DMS114 treated with DMSO at 0.1 percent for 48 hours (cell line): ENCODE results near the gene MED13L.
"Not testable (repeated sequence)": the region's sequence is repeated elsewhere in the genome, so short reads cannot be mapped to it uniquely, and the experiment has no call there.

Source experiments
- DNase-seq: peaks from one replicate; lab custom pipeline; 2025; ENCODE audit not compliant: unreplicated experiment; lab: John Stamatoyannopoulos, UW

The MED13L gene

DNA sequence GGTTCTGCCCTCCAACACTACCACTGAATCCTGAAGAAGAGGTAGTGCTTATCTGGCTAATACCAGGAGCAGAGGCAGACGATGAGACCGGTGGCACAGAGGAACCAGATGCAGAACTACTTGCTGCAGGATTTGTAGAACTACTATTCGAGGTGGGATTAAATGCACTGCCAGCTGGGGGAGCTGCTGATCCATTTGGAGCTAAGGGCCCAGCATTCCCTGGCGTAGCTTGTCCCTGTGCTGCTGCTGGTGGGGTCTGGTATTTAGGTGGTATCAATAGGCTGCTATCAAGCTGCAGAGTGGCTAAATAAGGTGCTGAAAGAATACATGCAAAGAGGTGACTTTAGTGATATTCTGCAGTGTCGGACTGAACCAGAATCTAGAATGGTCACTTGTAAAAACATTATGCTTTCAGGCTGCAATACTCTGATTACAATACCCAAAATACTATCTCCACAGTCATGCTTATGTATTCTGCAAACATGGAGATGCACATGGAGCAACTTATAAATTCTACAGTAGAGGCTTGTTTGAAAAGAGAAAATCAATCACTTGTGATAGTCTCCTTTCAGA, 294.2 kb downstream of the MED13L start:
- no peak for DNase-seq

DNA sequence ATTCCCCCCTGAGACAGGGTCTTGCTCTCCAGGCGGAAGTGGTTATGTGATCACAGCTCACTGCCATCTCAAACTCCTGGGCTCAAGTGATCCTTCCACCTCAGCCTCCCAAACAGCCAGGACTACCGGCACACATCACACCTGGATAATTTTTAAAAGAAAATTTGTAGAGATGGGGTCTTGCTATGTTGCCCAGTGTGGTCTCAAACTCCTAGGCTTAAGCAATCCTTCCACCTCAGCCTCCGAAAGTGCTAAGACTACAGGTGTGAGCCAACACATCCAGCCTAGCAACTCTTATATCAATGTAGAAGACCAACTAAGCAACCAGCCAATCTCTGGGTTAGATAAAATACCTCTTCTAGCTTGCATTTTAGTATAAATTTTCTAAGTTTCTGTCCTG, 297.2 kb downstream of the MED13L start:
- DNase-seq, result no peak

DNA sequence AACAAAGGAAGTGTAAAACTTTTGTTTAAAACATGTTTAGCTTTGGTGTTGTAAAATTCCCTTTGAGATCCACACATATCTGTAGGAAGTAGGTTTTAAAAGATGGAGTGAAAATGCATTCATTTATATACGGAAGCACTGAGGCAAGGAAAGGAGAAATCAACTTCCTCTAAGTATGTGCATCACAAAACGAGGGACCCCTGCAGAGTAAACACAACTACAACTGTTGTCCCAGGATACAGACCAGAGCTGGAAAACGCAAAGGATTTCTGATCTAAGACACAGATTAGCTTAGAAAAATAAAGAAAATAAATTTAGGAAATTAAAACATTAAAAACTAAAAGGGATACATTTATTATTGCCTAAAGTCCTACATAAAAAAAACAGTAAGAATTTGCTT, 297.6 kb downstream of the MED13L start:
- no peak for DNase-seq

DNA sequence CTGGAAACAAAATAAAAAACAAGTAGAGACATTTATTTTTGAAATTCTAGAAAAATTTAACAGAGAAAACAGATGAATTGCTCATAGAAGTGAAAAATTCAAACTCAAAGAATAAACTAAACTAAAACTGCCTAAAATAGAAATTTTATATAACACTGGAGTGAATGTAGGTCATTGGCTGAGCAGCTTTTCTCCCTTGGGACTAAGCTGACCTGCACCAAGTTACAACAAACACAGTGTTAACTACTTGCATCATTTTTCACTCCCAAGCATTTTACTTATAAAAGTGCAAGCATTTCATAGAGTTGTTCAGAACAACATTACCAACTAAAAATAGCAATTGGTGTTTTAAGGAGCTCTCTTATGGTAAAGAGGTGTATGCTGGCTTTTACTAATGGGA, 298.1 kb downstream of the MED13L start:
- DNase-seq, result no peak

DNA sequence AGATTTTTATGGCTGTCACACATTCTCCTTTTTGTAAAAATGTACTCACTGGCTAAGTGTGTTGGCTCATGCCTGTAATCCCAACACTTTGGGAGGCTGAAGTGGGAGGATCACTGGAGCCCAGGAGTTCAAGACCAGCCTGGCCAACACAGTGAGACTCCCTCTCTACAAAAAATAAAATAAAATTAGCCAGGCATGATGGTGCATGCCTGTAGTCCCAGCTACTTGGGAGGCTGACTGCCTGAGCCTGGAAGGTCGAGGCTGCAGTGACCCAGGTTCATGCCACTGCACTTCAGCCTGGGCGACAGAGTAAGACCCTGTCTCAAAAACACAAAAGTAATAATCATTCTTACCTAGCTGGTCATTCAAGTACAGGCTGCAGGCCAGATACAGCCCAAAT, 300.7 kb downstream of the MED13L start:
- not testable (repeated sequence) for DNase-seq

DNA sequence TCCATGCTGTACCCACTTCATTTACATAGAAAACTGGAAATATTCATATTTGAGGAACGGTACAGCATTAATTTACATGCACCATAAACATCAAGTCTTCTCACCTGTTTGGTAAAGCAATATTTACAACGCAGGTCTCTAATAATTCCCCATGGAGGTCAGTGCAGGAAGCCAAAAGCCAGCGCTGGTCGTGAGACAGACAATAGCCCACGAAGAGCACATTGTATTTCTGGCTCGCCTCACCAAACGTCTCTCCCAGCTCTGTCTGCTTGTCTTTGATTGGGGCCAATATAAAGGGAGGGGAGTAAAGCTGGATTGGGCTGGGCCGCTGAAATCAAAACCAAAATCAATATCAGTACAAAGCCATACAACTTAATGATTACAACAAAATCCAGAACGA, 302.1 kb downstream of the MED13L start:
- DNase-seq, result no peak

- DNase-seq, result no peak
Measured at GRCh38 chr12:115973968-115974724, 303.3 kb downstream of the MED13L start.

GRCh38 chr12:115973066-115973465, 304.4 kb downstream of the MED13L start:
- no peak for DNase-seq

DNA sequence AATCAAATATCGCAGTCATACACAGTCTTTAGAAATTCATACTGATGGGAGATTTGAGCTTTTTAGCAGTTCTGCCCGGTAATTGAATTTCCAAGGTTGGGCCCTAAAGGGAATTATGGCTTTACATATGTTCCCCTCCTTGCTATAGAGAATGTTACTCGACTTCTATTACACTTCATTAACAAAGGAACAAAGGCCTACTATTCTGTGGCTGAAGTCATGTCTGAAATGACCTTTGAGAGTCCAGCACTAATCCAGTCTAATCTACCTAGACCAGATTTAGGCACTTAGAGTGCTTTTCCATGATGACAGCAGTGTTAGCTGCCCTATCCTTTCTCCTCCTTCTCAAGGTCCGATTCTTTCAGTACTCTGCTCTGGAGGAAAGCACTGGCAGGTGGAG, 305.3 kb downstream of the MED13L start:
- DNase-seq, result no peak

- no peak for DNase-seq
Measured at GRCh38 chr12:115968211-115968610, 309.3 kb downstream of the MED13L start.

DNA sequence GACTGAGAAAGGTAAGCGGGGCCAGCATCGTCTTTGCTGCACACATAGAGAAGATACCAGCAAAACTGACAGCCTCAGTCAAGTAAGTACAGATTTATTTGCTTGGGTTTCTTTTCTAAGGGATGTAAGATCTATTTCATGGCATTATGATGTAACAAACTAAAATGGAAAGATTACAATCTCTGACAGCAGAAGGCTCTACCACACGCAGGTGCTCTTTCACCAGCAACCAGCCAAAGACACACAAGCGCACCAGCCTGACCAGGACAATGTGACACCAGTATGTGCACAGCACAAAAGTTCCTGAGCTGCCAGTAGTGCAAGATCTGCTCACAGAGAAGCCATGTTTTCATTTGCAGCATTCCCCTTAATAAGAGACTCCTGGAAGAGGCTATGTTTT, 311.1 kb downstream of the MED13L start:
- DNase-seq, result no peak

GRCh38 chr12:115964626-115965025, 312.9 kb downstream of the MED13L start:
- DNase-seq, result no peak

DNA sequence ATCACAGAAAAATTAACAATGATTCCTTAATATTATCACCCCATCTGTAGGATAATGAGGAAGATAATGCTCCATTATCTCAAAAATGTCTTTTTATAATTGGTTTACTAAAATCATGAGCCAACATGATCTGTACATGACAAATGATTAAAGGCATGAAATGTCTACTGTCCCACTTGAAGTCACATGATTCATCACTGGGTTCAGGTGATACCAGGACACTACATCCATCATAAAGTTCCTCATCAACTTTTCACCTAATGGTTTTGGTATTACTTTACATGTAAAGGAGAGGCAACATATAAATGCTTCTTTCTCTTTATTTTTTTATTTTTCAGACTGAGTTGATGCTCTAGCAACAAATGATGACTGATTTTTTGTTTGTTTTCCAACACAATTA, 313.3 kb downstream of the MED13L start:
- DNase-seq, result no peak

GRCh38 chr12:115962216-115962615, 315.3 kb downstream of the MED13L start:
- no peak for DNase-seq

DNA sequence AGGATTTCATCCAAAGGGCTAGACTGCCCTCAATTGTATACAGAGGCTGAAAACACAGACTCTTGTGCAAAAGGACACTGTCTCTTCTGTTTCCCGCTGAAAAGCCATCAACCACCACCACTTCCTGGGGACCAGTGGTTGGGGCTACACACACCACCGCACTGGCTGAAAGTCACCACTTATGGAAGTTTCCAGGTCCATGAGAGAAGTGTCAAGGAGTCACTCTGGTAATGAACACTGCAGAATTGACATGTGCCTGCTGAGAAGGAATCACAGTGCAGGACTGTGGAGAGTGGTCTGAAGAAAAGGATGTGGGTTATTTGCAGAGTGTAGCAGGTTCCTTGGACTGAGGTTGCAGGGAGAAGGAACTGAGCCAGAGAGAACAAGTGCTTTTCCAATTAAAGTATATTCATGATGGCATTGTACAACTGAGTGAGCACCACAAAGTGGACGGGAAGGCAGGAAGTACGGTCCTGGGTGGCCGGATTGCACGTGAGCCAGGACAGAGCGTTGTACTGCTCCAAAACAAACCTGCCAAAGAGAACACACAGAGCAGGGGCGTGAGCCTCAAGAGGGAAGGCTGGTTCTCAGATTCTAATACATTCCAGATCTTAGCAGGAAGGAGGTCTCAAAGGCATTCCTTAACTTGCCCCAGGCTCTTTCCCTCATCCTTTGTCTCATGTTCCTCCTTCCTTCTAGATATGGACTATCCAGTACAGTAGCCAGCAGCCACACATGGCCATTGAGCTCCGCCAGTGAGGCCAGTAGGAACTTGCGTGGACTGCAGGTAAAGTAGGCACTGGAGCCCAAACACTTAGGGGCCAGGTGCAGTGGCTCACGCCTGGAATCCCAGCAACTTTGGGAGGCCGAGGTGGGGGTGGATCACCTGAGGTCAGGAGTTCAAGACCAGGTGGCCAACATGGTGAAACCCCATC, 316.4 kb downstream of the MED13L start:
- DNase-seq, result no peak

- no peak for DNase-seq
Measured at GRCh38 chr12:115957686-115958290, 319.7 kb downstream of the MED13L start.

- DNase-seq, result no peak
Measured at GRCh38 chr12:115956659-115957058, 320.8 kb downstream of the MED13L start.

GRCh38 chr12:115956236-115956635, 321.3 kb downstream of the MED13L start:
- no peak for DNase-seq

GRCh38 chr12:115953450-115953849, 324.0 kb downstream of the MED13L start:
- no peak for DNase-seq

GRCh38 chr12:115953031-115953430, 324.5 kb downstream of the MED13L start:
- no peak for DNase-seq

- no peak for DNase-seq
Measured at GRCh38 chr12:115950959-115951358, 326.5 kb downstream of the MED13L start.
